Measurements from ENCODE around the gene FGFBP1.

- TF ChIP-seq, protein P1, sequence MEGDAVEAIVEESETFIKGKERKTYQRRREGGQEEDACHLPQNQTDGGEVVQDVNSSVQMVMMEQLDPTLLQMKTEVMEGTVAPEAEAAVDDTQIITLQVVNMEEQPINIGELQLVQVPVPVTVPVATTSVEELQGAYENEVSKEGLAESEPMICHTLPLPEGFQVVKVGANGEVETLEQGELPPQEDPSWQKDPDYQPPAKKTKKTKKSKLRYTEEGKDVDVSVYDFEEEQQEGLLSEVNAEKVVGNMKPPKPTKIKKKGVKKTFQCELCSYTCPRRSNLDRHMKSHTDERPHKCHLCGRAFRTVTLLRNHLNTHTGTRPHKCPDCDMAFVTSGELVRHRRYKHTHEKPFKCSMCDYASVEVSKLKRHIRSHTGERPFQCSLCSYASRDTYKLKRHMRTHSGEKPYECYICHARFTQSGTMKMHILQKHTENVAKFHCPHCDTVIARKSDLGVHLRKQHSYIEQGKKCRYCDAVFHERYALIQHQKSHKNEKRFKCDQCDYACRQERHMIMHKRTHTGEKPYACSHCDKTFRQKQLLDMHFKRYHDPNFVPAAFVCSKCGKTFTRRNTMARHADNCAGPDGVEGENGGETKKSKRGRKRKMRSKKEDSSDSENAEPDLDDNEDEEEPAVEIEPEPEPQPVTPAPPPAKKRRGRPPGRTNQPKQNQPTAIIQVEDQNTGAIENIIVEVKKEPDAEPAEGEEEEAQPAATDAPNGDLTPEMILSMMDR (IDR thresholded peaks at IDR 0.05) = no peak
- no peak for TF ChIP-seq POLR2A (IDR thresholded peaks at IDR 0.05)
These were observed 23.4 kb upstream of the FGFBP1 start for GRCh38 chr4:15961781-15962510.

Measured in tibial nerve (tissue), 3 donors.